Measurements from ENCODE around the gene DUSP8.
"Not testable (repeated sequence)": the region's sequence is repeated elsewhere in the genome, so short reads cannot be mapped to it uniquely, and the experiment has no call there.

Gene DUSP8

GRCh38 chr11:1515082-1516060, 56.7 kb downstream of the DUSP8 start:
- no peak overlapping the region for H3K27ac ChIP-seq (ENCODE audit: low read depth, low read length)
- peaks cover 6% of the 10 kb centered on the region; the same call in 1 of the 2 replicates for H4K20me1 ChIP-seq (ENCODE audit: low read depth, low read length)
- H3K9ac ChIP-seq (ENCODE audit: low read length), result no peak overlapping the region
- H2AFZ ChIP-seq (ENCODE audit: low read depth, low read length, severe bottlenecking), result no peak overlapping the region
- H3K4me2 ChIP-seq (ENCODE audit: low read depth, low read length, poor library complexity, severe bottlenecking), result no peak overlapping the region
- no peaks in the 10 kb centered on the region for H3K36me3 ChIP-seq (ENCODE audit: low read length)
- no peaks in the 10 kb centered on the region for H3K27me3 ChIP-seq (ENCODE audit: low read length)
- H3K79me2 ChIP-seq (ENCODE audit: insufficient read depth, low read length), result peaks cover 33% of the 10 kb centered on the region; the same call in 1 of the 2 replicates
- no peak for TF ChIP-seq EZH2phosphoT487 (conservative IDR thresholded peaks at IDR 0.05; ENCODE audit: low read length)
- TF ChIP-seq, protein P1, sequence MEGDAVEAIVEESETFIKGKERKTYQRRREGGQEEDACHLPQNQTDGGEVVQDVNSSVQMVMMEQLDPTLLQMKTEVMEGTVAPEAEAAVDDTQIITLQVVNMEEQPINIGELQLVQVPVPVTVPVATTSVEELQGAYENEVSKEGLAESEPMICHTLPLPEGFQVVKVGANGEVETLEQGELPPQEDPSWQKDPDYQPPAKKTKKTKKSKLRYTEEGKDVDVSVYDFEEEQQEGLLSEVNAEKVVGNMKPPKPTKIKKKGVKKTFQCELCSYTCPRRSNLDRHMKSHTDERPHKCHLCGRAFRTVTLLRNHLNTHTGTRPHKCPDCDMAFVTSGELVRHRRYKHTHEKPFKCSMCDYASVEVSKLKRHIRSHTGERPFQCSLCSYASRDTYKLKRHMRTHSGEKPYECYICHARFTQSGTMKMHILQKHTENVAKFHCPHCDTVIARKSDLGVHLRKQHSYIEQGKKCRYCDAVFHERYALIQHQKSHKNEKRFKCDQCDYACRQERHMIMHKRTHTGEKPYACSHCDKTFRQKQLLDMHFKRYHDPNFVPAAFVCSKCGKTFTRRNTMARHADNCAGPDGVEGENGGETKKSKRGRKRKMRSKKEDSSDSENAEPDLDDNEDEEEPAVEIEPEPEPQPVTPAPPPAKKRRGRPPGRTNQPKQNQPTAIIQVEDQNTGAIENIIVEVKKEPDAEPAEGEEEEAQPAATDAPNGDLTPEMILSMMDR (IDR thresholded peaks at IDR 0.05; ENCODE audit: insufficient read depth, low read length, poor library complexity, severe bottlenecking), result peak; percentile 98
- no peak overlapping the region for H3K4me3 ChIP-seq (ENCODE audit: insufficient read depth, low read length, poor library complexity, severe bottlenecking)
- no peaks in the 10 kb centered on the region for H3K9me2 ChIP-seq (replicated peaks; ENCODE audit: insufficient read depth, low read length)
- peaks cover 16% of the 10 kb centered on the region for H3F3A ChIP-seq (ENCODE audit: insufficient read depth)
- H3K9me3 ChIP-seq (ENCODE audit: insufficient read depth, low read length), result no peaks in the 10 kb centered on the region

DNA sequence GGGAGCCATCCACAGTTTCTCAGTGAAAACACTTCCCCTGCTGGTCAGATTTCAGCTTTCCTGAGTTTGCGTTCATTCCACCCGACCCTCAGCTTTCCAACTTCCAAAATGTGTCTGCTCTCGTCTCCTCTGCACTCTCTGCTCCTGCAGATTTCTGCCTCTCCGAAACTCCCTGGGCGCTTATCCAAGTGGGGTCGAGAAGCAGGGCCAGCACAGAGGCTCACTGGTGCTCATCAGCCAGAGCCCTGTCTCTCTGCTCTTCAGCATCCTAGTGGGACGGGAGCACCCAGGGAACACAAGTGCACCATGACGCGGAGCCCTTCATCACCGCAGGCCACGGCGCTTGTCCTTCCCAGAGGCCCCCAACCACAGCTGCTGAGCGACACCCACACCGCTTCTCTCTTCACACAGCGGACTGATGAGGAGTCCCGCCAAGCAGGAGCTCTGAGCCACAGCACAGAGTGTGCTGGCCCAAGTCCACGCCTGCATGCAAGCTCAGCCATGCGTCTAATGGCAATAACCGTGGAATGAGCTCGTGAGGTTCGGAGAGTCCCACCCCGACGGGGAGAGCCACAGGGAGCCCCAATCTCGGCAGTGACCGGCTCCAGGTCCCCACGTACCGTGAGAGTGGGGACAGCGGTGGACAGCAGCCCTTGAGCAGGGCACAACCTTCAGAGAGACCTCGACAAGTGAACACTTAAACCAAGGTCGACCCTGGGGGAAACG, 57.6 kb downstream of the DUSP8 start:
- Histone ChIP-seq H3K4me3 (ENCODE audit: insufficient read depth, low read length, poor library complexity, severe bottlenecking) (no peak overlapping the region), H3K36me3 (ENCODE audit: low read length) (no peaks in the 10 kb centered on the region), H3K9me2 (replicated peaks; ENCODE audit: insufficient read depth, low read length) (no peaks in the 10 kb centered on the region), H3K79me2 (ENCODE audit: insufficient read depth, low read length) (peaks cover 34% of the 10 kb centered on the region; the same call in 1 of the 2 replicates), H3K9me3 (ENCODE audit: insufficient read depth, low read length) (no peaks in the 10 kb centered on the region), H4K20me1 (ENCODE audit: low read depth, low read length) (peaks cover 6% of the 10 kb centered on the region; the same call in 1 of the 2 replicates), H2AFZ (ENCODE audit: low read depth, low read length, severe bottlenecking) (no peak overlapping the region), H3K27me3 (ENCODE audit: low read length) (no peaks in the 10 kb centered on the region), H3K4me2 (ENCODE audit: low read depth, low read length, poor library complexity, severe bottlenecking) (no peak overlapping the region), H3F3A (ENCODE audit: insufficient read depth) (peaks cover 8% of the 10 kb centered on the region), H3K27ac (ENCODE audit: low read depth, low read length) (no peak overlapping the region), H3K9ac (ENCODE audit: low read length) (no peak overlapping the region)
- TF ChIP-seq, protein P1 (IDR thresholded peaks at IDR 0.05; ENCODE audit: insufficient read depth, low read length, poor library complexity, severe bottlenecking), result no peak

DNA sequence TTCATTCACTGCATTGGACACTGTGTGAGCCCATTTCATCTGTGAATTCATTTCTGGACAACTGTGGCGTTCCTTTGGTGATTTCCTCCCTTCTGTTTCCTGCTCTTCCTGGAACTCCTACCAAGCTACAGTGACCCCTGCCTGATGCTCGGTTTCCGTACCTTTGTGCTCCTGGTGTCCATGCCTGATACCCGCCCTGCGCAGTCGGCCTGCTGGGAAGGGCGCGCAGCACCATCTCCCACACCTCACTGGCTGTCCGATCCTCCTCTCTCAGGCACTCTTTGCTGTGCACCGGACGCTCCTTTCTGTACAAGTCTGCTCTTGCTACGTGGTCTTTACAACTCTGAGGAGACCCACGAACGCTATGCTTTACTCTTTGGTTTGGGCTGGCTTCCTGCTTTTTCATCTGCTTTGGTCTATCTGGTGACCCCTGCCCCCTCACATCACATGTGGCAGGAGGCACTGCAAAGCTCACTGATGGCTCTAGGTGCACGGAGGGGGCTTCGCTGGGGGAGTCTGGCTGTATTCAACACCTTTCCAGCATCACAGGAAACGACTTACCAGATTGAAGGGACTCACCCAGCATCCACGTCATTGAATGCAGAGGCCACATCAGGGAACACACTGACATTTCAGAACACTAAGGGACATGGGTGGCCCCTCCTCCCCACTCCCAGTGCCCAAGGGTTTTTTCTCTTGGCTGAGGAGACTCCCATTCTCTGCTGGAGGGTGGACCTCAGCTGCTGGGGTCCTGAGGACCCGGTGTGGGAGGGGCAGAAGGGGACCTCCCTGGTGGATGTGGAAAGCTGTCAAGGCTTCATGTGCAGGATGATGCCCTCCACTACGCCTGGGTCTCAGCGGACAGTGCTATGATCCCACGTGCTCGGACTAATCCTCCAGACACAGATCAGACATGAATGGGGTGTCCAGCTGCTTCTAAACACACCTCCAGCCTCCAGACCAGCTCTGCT, 58.5 kb downstream of the DUSP8 start:
- no peak overlapping the region for H3K4me2 ChIP-seq (ENCODE audit: low read depth, low read length, poor library complexity, severe bottlenecking)
- no peak overlapping the region for H3K27ac ChIP-seq (ENCODE audit: low read depth, low read length)
- H4K20me1 ChIP-seq (ENCODE audit: low read depth, low read length), result peaks cover 6% of the 10 kb centered on the region; the same call in 1 of the 2 replicates

GRCh38 chr11:1512531-1513258, 59.4 kb downstream of the DUSP8 start:
- H3K9ac ChIP-seq (ENCODE audit: low read length); H4K20me1 ChIP-seq (ENCODE audit: low read depth, low read length): not testable (repeated sequence)

More for the DNA sequence above, 58.5 kb downstream of the DUSP8 start:
- H2AFZ ChIP-seq (ENCODE audit: low read depth, low read length, severe bottlenecking), result no peak overlapping the region
- H3K36me3 ChIP-seq (ENCODE audit: low read length), result no peaks in the 10 kb centered on the region
- H3K9me3 ChIP-seq (ENCODE audit: insufficient read depth, low read length), result no peaks in the 10 kb centered on the region
- no peaks in the 10 kb centered on the region for H3K27me3 ChIP-seq (ENCODE audit: low read length)
- peaks cover 30% of the 10 kb centered on the region; the same call in 1 of the 2 replicates for H3K79me2 ChIP-seq (ENCODE audit: insufficient read depth, low read length)
- no peaks in the 10 kb centered on the region for H3K9me2 ChIP-seq (replicated peaks; ENCODE audit: insufficient read depth, low read length)
- H3K9ac ChIP-seq (ENCODE audit: low read length), result no peak overlapping the region
- H3K4me3 ChIP-seq (ENCODE audit: insufficient read depth, low read length, poor library complexity, severe bottlenecking), result no peak overlapping the region
- TF ChIP-seq, protein P1 (IDR thresholded peaks at IDR 0.05; ENCODE audit: insufficient read depth, low read length, poor library complexity, severe bottlenecking), result no peak
- no peak for TF ChIP-seq EZH2phosphoT487 (conservative IDR thresholded peaks at IDR 0.05; ENCODE audit: low read length)
- H3F3A ChIP-seq (ENCODE audit: insufficient read depth), result peaks cover 8% of the 10 kb centered on the region

More at GRCh38 chr11:1512531-1513258, 59.4 kb downstream of the DUSP8 start:
- not testable (repeated sequence) for H3K9me2 ChIP-seq (replicated peaks; ENCODE audit: insufficient read depth, low read length); H3K4me2 ChIP-seq (ENCODE audit: low read depth, low read length, poor library complexity, severe bottlenecking); H3K27me3 ChIP-seq (ENCODE audit: low read length); H3K36me3 ChIP-seq (ENCODE audit: low read length); H3K27ac ChIP-seq (ENCODE audit: low read depth, low read length); H3K4me3 ChIP-seq (ENCODE audit: insufficient read depth, low read length, poor library complexity, severe bottlenecking); H3F3A ChIP-seq (ENCODE audit: insufficient read depth); H3K9me3 ChIP-seq (ENCODE audit: insufficient read depth, low read length); H2AFZ ChIP-seq (ENCODE audit: low read depth, low read length, severe bottlenecking)
- H3K79me2 ChIP-seq (ENCODE audit: insufficient read depth, low read length), result peaks cover 27% of the 10 kb centered on the region; the same call in 1 of the 2 replicates

Measured in SU-DHL-6 (cell line).